ENCODE measurements around the gene DPM2. TPM values are rescaled to one million over a fixed set of nuclear protein-coding genes. Genes with fewer than 3 reads are reported as not detected.
A peak's percentile ranks its signal among the peaks of the same experiment; 100 is the strongest.

The DPM2 gene
- total RNA-seq, 2 experiments from 2014 or later, result 44.1 to 46.6 TPM

- ATAC-seq (peak; percentile 91), DNase-seq (peak; percentile 95)
- POLR2A ChIA-PET, result interaction anchor here (0.6 to 2.0 kb wide), 9 partner anchors 11 to 145 kb away, joined by 3 to 13 read pairs (median 4); partner anchors contain the start of gene EEIG1
- CTCF ChIA-PET, result interaction anchor here (0.8 to 5.9 kb wide), 20 partner anchors 9 to 163 kb away, joined by 3 to 79 read pairs (median 5); partner anchors contain the start of gene PIP5KL1
- H3K9me3 Mint-ChIP-seq (ENCODE audit: low read depth), result no peaks in the 10 kb centered on the region
- no peaks in the 10 kb centered on the region for H3K27me3 Mint-ChIP-seq
- H3K4me3 Mint-ChIP-seq, result peak overlapping the region; percentile 51
- H3K36me3 Mint-ChIP-seq (ENCODE audit: low read depth), result peaks cover 21% of the 10 kb centered on the region
- intact Hi-C loops (cut with DNase I, micrococcal nuclease), result loop anchor here (1.0 to 5.0 kb wide), 11 partner anchors 8 to 137 kb away; partner anchors contain the start of gene NAIF1 (in 1 of the 2)
- H3K27ac Mint-ChIP-seq, result peak overlapping the region; percentile 87
- H3K4me1 Mint-ChIP-seq, result peaks cover 89% of the 10 kb centered on the region
These were observed 17.8 kb upstream of the DPM2 start for GRCh38 chr9:127955294-127956015.

GRCh38 chr9:127954831-127955293 lies 17.2 kb upstream of the DPM2 start:
- H3K4me1 Mint-ChIP-seq, result peaks cover 89% of the 10 kb centered on the region
- POLR2A ChIA-PET, result interaction anchor here (0.7 to 2.0 kb wide), 6 partner anchors 11 to 146 kb away, joined by 3 to 13 read pairs (median 6); no protein-coding TSS in a partner anchor

GRCh38 chr9:127953768-127954505 lies 16.3 kb upstream of the DPM2 start:
- peak overlapping the region; percentile 87 for H3K27ac Mint-ChIP-seq
- no peaks in the 10 kb centered on the region for H3K9me3 Mint-ChIP-seq (ENCODE audit: low read depth)
- H3K4me3 Mint-ChIP-seq, result peak overlapping the region; percentile 23
- DNase-seq (peak; percentile 69), ATAC-seq (peak; percentile 12)
- CTCF ChIA-PET, result interaction anchor here (0.5 to 5.9 kb wide), 13 partner anchors 11 to 164 kb away, joined by 3 to 79 read pairs (median 5); no protein-coding TSS in a partner anchor
- intact Hi-C loops (cut with DNase I, micrococcal nuclease), result loop anchor here in 1 of 2 experiments (2.0 kb wide), 1 partner anchor 55 kb away; no protein-coding TSS in a partner anchor
- H3K4me1 Mint-ChIP-seq, result peaks cover 83% of the 10 kb centered on the region
- no peaks in the 10 kb centered on the region for H3K27me3 Mint-ChIP-seq
- H3K36me3 Mint-ChIP-seq (ENCODE audit: low read depth), result peaks cover 17% of the 10 kb centered on the region
- POLR2A ChIA-PET, result no interaction called here

More at GRCh38 chr9:127954831-127955293, 17.2 kb upstream of the DPM2 start:
- peak overlapping the region; percentile 51 for H3K4me3 Mint-ChIP-seq
- no peaks in the 10 kb centered on the region for H3K9me3 Mint-ChIP-seq (ENCODE audit: low read depth)
- H3K27me3 Mint-ChIP-seq, result no peaks in the 10 kb centered on the region
- CTCF ChIA-PET, result interaction anchor here (0.7 to 5.9 kb wide), 20 partner anchors 8 to 163 kb away, joined by 3 to 79 read pairs (median 6); partner anchors contain the start of gene PIP5KL1
- H3K27ac Mint-ChIP-seq, result peak overlapping the region; percentile 87
- intact Hi-C loops (cut with DNase I, micrococcal nuclease), result loop anchor here (1.0 to 5.0 kb wide), 10 partner anchors 8 to 137 kb away; partner anchors contain the start of gene NAIF1 (in 1 of the 2)
- H3K36me3 Mint-ChIP-seq (ENCODE audit: low read depth), result peaks cover 23% of the 10 kb centered on the region
- no peak for ATAC-seq
- peak; percentile 30 for DNase-seq

- Mint-ChIP-seq H3K27me3 (no peaks in the 10 kb centered on the region), H3K4me1 (peaks cover 81% of the 10 kb centered on the region), H3K27ac (no peak overlapping the region), H3K36me3 (ENCODE audit: low read depth) (peaks cover 17% of the 10 kb centered on the region), H3K4me3 (no peak overlapping the region), H3K9me3 (ENCODE audit: low read depth) (no peaks in the 10 kb centered on the region)
- DNase-seq, result no peak
- ATAC-seq, result no peak
- intact Hi-C loops (cut with DNase I, micrococcal nuclease), result no loop called here
- ChIA-PET CTCF (interaction anchor here (0.8 to 5.9 kb wide), 8 partner anchors 10 to 165 kb away, joined by 3 to 79 read pairs (median 6); no protein-coding TSS in a partner anchor), POLR2A (interaction anchor here (1.4 kb wide), 1 partner anchor 17 kb away, joined by 4 read pairs; no protein-coding TSS in a partner anchor)
These were observed 15.5 kb upstream of the DPM2 start for GRCh38 chr9:127953154-127953553.

GRCh38 chr9:127950513-127951289 lies 13.0 kb upstream of the DPM2 start:
- DNase-seq (peak; percentile 23), ATAC-seq (no peak)
- ChIA-PET POLR2A (no interaction called here), CTCF (interaction anchor here (0.6 to 2.6 kb wide), 4 partner anchors 11 to 84 kb away, joined by 5 to 17 read pairs (median 6); no protein-coding TSS in a partner anchor)
- no peaks in the 10 kb centered on the region for H3K27me3 Mint-ChIP-seq
- no peak overlapping the region for H3K4me3 Mint-ChIP-seq
- H3K9me3 Mint-ChIP-seq (ENCODE audit: low read depth), result no peaks in the 10 kb centered on the region
- intact Hi-C loops (cut with DNase I, micrococcal nuclease), result no loop called here
- peak overlapping the region; percentile 79 for H3K27ac Mint-ChIP-seq
- peaks cover 62% of the 10 kb centered on the region for H3K4me1 Mint-ChIP-seq
- H3K36me3 Mint-ChIP-seq (ENCODE audit: low read depth), result peaks cover 20% of the 10 kb centered on the region

GRCh38 chr9:127949827-127950512 lies 12.3 kb upstream of the DPM2 start:
- Mint-ChIP-seq H3K4me1 (peaks cover 55% of the 10 kb centered on the region), H3K9me3 (ENCODE audit: low read depth) (no peaks in the 10 kb centered on the region), H3K36me3 (ENCODE audit: low read depth) (peaks cover 26% of the 10 kb centered on the region), H3K4me3 (no peak overlapping the region), H3K27me3 (no peaks in the 10 kb centered on the region), H3K27ac (peak overlapping the region; percentile 79)
- DNase-seq, result peak; percentile 20
- ChIA-PET CTCF (interaction anchor here (0.6 to 2.6 kb wide), 7 partner anchors 9 to 85 kb away, joined by 3 to 17 read pairs (median 5); no protein-coding TSS in a partner anchor), POLR2A (no interaction called here)
- intact Hi-C loops (cut with DNase I, micrococcal nuclease), result no loop called here
- ATAC-seq, result no peak

- intact Hi-C loops (cut with DNase I, micrococcal nuclease), result no loop called here
- DNase-seq (no peak), ATAC-seq (no peak)
- ChIA-PET CTCF (interaction anchor here (0.7 to 2.6 kb wide), 6 partner anchors 9 to 253 kb away, joined by 3 to 17 read pairs (median 5); no protein-coding TSS in a partner anchor), POLR2A (interaction anchor here (0.5 kb wide), 1 partner anchor 43 kb away, joined by 4 read pairs; no protein-coding TSS in a partner anchor)
- Mint-ChIP-seq H3K27ac (peak overlapping the region; percentile 13), H3K36me3 (ENCODE audit: low read depth) (peaks cover 38% of the 10 kb centered on the region), H3K4me1 (peaks cover 52% of the 10 kb centered on the region), H3K4me3 (no peak overlapping the region), H3K9me3 (ENCODE audit: low read depth) (no peaks in the 10 kb centered on the region), H3K27me3 (no peaks in the 10 kb centered on the region)
These were observed 10.4 kb upstream of the DPM2 start for GRCh38 chr9:127947841-127948710.

GRCh38 chr9:127946728-127947127 lies 9.1 kb upstream of the DPM2 start:
- ChIA-PET POLR2A (no interaction called here), CTCF (interaction anchor here (0.6 to 2.2 kb wide), 3 partner anchors 9 to 88 kb away, joined by 3 to 17 read pairs (median 3); no protein-coding TSS in a partner anchor)
- intact Hi-C loops (cut with DNase I, micrococcal nuclease), result no loop called here
- Mint-ChIP-seq H3K9me3 (ENCODE audit: low read depth) (no peaks in the 10 kb centered on the region), H3K27me3 (no peaks in the 10 kb centered on the region), H3K4me3 (no peak overlapping the region), H3K4me1 (peaks cover 43% of the 10 kb centered on the region), H3K27ac (no peak overlapping the region), H3K36me3 (ENCODE audit: low read depth) (peaks cover 45% of the 10 kb centered on the region)
- no peak for ATAC-seq
- no peak for DNase-seq

- no peak overlapping the region for H3K4me3 Mint-ChIP-seq
- POLR2A ChIA-PET, result interaction anchor here (0.9 kb wide), 1 partner anchor 29 kb away, joined by 3 read pairs; no protein-coding TSS in a partner anchor
- H3K36me3 Mint-ChIP-seq (ENCODE audit: low read depth), result peaks cover 43% of the 10 kb centered on the region
- no peaks in the 10 kb centered on the region for H3K27me3 Mint-ChIP-seq
- H3K9me3 Mint-ChIP-seq (ENCODE audit: low read depth), result no peaks in the 10 kb centered on the region
- DNase-seq (no peak), ATAC-seq (no peak)
- H3K27ac Mint-ChIP-seq, result peak overlapping the region; percentile 51
- CTCF ChIA-PET, result interaction anchor here (1.1 to 5.7 kb wide), 3 partner anchors 10 to 90 kb away, joined by 3 to 126 read pairs (median 17); no protein-coding TSS in a partner anchor
- intact Hi-C loops (cut with DNase I, micrococcal nuclease), result no loop called here
- H3K4me1 Mint-ChIP-seq, result peaks cover 38% of the 10 kb centered on the region
These were observed 8.3 kb upstream of the DPM2 start for GRCh38 chr9:127945942-127946341.
